GM10266 (cell line): ENCODE measurements around the gene GFRA1.
"Not testable (repeated sequence)": the region's sequence is repeated elsewhere in the genome, so short reads cannot be mapped to it uniquely, and the experiment has no call there.

Experiments used
- DNase-seq: peaks from one replicate; pipeline ENCODE4 v3.0.0; 2012; ENCODE audit errors: extremely low spot score
- TF ChIP-seq, protein P1 (sequence below): IDR thresholded peaks from 2 replicates; pipeline ENCODE4 v1.5.1; 2012; ENCODE audit warnings: mild to moderate bottlenecking, low read depth; ENCODE audit not compliant: control insufficient read depth, insufficient read depth; ENCODE audit errors: missing control alignments

GFRA1 gene

GRCh38 chr10:116059320-116059719, 213.7 kb downstream of the GFRA1 start:
- TF ChIP-seq, protein P1, sequence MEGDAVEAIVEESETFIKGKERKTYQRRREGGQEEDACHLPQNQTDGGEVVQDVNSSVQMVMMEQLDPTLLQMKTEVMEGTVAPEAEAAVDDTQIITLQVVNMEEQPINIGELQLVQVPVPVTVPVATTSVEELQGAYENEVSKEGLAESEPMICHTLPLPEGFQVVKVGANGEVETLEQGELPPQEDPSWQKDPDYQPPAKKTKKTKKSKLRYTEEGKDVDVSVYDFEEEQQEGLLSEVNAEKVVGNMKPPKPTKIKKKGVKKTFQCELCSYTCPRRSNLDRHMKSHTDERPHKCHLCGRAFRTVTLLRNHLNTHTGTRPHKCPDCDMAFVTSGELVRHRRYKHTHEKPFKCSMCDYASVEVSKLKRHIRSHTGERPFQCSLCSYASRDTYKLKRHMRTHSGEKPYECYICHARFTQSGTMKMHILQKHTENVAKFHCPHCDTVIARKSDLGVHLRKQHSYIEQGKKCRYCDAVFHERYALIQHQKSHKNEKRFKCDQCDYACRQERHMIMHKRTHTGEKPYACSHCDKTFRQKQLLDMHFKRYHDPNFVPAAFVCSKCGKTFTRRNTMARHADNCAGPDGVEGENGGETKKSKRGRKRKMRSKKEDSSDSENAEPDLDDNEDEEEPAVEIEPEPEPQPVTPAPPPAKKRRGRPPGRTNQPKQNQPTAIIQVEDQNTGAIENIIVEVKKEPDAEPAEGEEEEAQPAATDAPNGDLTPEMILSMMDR, result no peak
- no peak for DNase-seq

- no peak for DNase-seq
- TF ChIP-seq, protein P1, result no peak
Measured at GRCh38 chr10:116056445-116057293, 216.3 kb downstream of the GFRA1 start.

DNA sequence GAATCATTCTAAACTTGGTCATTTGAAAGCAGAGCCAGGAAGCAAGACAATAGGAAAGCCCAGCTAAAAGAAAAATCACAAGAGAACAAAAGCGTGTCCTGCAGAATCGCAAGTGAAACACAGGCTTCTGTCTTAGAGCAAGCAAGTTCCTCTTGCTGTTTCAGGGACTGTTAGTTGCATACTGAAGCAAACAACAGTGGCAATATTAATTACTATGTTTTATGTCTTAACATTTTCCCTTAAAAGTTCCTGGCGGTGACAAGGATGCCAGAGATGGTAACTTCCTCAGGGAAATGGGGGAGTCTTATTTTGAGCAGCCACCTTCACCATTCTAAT, 217.1 kb downstream of the GFRA1 start:
- TF ChIP-seq, protein P1, result no peak
- DNase-seq, result no peak

DNA sequence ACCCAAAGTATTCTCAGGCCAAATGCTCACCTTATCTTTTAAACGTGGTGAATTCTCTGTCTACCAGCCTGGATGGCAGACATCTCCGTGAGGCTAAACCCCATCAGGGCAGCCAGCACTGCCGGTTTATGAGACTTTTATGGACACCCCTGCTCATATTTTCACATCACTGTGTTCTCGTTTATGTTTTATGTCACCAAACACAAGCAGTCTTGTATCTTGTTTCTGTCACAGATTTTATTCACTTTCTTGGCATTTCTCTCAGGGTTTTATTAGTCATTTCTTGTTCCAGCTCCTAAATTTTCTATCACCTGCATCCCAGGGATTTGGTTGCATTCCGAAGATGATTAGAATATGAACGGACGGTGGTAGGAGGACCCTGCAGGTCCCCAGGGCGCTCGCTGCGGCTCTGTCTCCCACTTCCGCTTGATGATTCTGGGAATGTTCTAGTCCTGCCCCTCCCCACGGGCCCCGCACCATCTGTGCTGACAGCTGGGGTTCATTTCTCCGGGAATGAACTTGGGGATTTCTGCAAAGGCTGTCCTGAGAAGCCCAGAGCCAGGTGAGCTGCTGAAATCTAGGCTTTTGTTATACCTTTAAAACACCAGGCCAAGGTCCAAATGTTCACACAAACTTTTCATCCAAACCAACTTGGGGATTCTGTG, 217.6 kb downstream of the GFRA1 start:
- DNase-seq, result no peak

DNA sequence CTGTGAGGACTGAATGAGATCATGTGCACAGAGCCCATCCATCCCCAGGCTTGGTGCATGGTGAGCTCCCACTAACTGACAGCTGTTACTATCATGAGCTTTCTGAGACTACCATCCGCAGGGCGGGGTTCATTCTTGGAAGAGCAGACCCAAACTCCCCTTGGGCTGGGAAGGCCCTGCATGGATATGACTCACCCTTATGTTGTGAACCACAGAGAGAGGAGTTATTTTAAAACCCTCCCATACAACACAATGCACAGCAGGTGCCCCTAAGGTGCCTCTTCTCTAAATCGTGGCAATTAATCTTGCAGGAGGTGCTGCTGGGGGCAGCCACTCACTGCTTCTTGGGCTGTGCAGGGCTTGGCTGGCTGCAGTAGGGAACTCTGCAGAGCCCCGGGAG, 219.1 kb downstream of the GFRA1 start:
- no peak for DNase-seq
- TF ChIP-seq, protein P1, result no peak

More for the DNA sequence above, 217.6 kb downstream of the GFRA1 start:
- TF ChIP-seq, protein P1, result no peak

DNA sequence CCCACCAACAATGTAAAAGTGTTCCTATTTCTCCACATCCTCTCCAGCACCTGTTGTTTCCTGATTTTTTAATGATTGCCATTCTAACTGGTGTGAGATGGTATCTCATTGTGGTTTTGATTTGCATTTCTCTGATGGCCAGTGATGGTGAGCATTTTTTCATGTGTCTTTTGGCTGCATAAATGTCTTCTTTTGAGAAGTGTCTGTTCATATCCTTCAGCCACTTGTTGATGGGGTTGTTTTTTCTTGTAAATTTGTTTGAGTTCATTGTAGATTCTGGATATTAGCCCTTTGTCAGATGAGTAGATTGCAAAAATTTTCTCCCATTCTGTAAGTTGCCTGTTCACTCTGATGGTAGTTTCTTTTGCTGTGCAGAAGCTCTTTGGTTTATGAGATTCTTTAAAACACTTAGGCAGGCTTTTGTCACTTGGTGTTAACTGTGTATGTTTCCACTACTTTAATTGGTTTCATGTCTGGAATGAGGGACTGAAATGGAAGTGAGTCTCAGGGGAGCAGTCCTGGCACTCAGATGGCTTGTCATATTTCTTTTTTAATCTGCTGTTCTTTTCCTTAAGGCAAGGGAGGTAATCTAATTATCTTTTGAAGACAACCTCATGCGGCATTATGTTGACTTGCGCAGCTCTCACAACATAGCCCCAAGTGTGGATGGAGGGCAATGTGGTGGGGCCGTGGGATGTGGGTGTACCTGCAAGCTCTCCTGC, 219.8 kb downstream of the GFRA1 start:
- DNase-seq, result not testable (repeated sequence)

GRCh38 chr10:116052522-116052921, 220.5 kb downstream of the GFRA1 start:
- DNase-seq, result not testable (repeated sequence)

DNA sequence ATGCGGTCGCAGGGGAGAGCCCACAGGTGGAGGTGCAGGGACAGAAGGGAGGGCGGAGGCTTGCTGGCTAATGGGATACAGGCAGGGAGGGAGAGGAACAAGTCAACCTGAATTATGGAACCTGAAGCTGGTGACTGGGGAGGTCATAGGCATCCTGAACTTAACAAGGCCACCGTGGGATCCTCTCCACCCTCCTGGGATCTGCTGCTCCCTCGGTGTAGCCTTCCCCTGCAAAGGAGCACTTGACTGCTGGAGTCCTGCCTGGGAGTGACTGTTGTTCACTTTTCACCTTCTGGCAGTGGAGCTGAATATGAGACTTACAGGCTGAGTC, 223.1 kb downstream of the GFRA1 start:
- TF ChIP-seq, protein P1, result no peak
- no peak for DNase-seq
